ENCODE results near the gene FRYL.
"Not testable (repeated sequence)": the region's sequence is repeated elsewhere in the genome, so short reads cannot be mapped to it uniquely, and the experiment has no call there.

FRYL gene

GRCh38 chr4:48493452-48494100 is 286.5 kb downstream of the FRYL start:
- DNase-seq: no peak

- no peak for DNase-seq
Measured at GRCh38 chr4:48491514-48492176, 288.4 kb downstream of the FRYL start.

GRCh38 chr4:48490680-48491513 is 289.2 kb downstream of the FRYL start:
- no peak for DNase-seq

DNA sequence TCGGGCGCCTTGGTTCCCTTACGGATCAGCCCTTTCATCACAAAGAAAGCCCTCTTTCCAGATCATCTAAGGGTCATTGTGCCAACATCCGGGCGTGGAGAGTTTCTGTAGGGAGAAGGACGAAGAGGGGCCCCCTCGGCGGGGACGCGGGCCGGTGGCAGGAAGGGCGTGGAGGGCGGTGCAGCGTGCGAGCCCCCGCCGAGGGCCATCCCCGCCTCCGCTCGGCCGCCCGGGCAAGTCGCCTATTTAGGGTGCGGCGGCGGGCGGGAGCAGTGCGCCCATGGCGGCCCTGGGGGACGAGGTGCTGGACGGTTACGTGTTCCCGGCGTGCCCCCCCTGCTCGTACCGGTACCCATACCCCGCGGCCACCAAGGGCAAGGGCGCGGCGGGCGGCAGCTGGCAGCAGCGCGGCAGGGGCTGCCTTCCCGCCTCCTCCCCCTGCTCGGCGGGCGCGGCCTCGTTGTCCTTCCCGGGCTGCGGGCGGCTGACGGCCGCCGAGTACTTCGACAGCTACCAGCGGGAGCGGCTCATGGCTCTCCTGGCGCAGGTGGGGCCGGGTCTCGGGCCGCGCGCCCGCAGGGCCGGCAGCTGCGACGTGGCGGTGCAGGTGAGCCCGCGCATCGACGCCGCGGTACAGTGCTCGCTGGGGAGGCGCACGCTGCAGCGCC is 289.9 kb downstream of the FRYL start, which contains the start of gene ZAR1:
TSS of gene ZAR1 (plus strand) at position 241 of the 668 bp plus-strand sequence. CDS start at position 281, 40 bp downstream.
- no peak for DNase-seq

DNA sequence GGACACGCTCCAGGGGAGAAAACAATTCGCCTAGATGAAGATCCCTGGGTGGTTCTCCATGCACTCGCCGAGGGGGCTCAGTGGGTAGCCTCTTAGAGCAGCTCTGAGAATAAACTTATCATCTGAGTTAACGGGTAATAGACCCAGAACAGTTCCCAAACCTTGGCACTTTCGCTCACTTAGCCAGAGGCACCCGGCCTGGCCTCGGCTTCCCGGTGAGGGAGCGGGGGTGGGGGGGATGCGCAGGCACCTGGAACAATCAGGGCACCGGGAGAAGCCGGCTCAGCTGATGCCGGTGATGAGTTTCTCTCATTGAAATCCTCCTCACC is 290.4 kb downstream of the FRYL start:
- no peak for DNase-seq

GRCh38 chr4:48484494-48485168 is 295.4 kb downstream of the FRYL start:
- DNase-seq: no peak

DNA sequence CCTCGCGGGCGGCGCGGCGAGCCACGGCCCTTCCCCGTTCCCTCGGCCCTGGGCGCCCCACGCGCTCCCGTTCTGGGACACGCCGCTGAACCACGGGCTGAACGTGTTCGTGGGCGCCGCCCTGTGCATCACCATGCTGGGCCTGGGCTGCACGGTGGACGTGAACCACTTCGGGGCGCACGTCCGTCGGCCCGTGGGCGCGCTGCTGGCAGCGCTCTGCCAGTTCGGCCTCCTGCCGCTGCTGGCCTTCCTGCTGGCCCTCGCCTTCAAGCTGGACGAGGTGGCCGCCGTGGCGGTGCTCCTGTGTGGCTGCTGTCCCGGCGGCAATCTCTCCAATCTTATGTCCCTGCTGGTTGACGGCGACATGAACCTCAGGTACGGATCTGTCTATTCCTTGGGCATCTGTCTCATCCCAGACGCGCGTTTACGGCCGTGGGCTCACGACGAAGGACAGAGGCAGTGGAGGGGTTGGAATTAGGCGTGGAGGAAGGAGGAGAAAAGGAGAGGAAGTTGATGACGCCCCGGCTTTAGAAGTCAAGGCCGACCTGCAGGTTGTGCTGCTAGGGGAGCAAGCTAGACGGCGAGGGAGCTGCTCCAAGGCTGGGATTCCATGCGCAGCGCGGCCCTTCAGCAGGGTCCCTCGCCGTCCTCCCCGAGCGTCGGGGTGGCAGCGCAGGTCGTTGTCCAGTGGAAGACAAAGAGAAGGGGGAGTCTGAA is 296.1 kb downstream of the FRYL start:
- DNase-seq: no peak

DNA sequence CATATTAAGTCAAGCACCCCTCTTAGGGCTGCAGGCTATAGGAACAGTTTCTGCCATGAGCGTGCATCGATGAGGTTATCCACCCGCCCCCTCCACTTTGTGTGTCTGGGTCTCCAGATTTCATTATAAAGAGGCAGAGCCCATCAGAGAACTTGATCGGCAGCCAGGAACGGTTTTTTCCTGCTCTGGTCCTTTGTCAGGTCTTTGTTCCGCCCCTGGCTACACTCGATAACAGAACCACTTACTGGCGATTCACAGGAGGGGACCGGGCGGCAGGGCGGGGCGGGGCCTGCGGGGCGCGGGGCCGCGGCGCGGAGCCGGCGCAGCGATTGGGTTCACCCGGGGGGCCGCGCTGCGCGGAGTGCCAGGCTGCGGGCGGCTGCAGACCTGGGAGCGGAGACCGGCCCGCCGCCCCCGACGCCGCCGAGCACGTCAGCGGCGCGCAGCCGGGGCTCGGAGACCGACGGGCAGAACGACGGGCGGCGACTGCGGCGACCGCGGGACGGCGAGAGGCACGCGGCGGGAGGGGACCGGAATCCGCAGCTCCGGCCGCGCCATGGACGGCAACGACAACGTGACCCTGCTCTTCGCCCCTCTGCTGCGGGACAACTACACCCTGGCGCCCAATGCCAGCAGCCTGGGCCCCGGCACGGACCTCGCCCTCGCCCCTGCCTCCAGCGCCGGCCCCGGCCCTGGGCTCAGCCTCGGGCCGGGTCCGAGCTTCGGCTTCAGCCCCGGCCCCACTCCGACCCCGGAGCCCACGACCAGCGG is 296.9 kb downstream of the FRYL start, which contains the start of gene SLC10A4:
TSS of gene SLC10A4 (plus strand) at position 338 of the 771 bp plus-strand sequence. CDS start at position 557, 219 bp downstream.
- no peak for DNase-seq

- no peak for DNase-seq
Measured at GRCh38 chr4:48481581-48481980, 298.5 kb downstream of the FRYL start.

DNA sequence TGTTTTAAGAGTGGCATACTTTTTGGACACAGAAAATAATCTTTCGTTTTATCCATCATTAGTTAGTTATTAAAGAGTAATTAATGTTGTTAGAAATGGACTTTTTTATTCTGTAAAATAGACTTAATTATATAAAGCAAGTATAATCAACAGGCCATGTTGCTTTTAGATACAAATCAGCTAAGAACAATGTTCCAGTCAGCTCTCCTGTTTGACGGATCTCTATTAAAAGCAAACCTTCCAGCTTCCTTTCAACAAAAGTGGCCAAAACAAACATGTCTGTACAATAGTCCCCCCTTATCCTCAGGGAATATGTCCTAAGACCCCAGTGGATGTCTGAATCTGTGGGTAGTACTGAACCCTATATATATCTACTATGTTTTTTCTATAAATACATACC is 301.8 kb downstream of the FRYL start:
- no peak for DNase-seq

DNA sequence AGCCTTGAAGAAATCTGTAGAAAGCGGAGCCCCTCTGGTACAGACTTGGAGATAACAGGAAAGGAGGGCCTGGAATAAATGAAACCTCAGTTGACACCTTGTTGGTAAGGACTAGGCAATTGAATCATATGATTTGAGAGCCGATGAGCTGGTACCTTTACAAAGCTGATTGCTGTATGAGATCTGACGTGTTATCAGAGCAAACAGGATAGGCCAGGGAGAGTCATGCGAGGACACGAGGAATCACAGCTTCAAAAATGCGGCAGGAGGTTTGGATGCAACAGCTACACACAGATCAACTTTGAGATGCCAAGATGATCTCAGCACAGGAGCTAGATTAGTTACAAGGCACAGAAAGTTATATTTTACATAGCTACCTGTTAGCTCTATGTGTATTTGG is 304.3 kb downstream of the FRYL start:
- no peak for DNase-seq

DNA sequence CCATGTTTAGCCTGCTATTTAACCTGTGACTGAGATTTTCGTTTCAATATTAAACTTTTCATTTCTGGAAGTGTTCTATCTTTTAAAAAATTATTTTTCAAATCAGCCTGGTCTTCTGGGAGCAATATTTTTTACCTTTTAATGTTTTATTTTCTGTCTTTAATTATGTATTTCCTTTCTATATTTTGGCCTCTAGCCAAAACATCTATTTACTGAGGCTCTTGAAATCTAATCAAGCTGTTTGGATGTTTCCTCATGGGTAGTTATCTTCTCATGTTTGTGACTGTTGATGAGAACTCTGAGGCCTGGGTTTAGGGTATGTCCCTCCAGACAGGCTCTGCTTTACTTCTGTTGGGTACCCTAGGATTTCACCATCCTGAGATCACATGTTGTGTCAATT is 307.3 kb downstream of the FRYL start:
- no peak for DNase-seq

DNA sequence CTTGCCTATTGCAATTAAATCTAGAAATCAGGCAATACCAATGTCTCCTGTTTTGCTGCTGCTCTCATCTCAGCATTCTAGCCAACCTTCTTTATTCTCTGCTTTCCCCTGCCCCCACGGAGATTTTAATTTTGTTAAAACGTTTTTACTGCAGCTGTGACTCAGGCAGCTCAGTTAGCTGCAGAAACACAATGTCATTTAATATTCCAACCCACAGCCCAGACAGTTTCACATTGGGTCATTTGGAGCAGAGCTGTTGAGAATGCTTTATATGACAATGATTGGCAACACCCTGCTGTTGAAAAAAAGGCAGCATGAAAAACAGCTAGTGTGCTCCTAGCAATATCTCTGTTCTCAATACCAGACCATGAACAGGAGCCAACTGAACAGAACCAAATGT is 309.5 kb downstream of the FRYL start:
- DNase-seq: peak in 10 of 56 donors; percentile 6 to 45 (median 18)

GRCh38 chr4:48470137-48470536 is 309.9 kb downstream of the FRYL start:
- no peak for DNase-seq

DNA sequence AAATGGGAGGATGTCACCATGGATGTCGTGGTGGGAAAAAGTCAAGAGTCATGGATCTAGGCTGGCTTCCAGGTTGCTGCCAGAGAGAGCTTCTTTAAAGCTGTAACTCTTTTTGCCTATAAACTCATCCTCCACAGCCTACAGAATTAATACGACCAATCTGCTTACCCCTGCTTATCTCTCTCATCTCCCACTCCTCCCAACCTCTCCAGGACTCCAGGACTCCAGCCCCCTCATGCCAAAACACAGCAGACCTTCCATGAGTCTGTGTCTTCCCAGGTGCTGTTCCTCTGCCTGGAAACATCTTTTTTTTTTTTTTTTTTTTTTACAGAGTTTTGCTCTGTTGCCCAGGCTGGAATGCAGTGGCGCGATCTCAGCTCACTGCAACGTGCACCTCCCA is 312.2 kb downstream of the FRYL start:
- DNase-seq: no peak

- no peak for DNase-seq
Measured at GRCh38 chr4:48467442-48467841, 312.6 kb downstream of the FRYL start.

DNA sequence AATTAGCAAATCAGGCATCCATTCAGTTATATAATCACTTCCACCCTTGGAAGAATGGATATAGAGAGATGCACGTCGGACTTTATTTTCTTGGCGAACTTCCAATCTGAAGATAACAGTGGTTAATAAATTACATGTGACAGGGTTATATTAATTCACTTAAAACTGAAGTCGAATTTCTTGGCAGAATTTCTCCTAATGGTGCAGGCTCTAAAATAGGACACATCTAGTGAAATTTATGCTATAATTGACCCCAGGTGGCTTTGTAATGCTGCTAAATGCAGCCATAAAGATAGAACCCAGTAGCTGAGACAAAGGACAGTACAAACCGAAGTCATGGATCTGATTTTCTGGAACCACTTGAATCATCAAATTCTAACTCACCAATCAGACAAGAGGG is 317.7 kb downstream of the FRYL start:
- no peak for DNase-seq

DNA sequence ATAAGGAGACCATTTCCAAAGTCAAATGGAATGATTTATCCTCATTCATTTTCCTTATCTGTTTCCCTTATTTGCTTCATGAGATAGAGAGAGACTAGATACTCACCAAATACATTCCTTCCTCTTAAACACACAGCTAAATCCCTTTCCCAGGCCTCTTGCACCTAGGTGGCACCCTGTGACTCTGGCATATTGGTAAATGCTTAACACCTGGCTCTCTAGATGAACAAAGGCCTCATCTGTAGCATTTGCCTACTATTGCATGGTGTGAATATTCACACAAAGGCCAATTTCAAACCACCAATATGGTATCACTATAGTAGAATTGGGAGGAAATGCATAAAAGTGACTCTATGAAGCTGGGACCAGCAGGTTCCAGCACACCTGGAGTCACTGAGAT is 319.1 kb downstream of the FRYL start:
- DNase-seq: no peak

GRCh38 chr4:48454591-48454990 is 325.5 kb downstream of the FRYL start:
- DNase-seq: no peak

- DNase-seq: not testable (repeated sequence)
Measured at GRCh38 chr4:48451656-48452055, 328.4 kb downstream of the FRYL start.

Data from amygdala (tissue), 56 donors.